OCI-LY3 (cell line): ENCODE data around the gene TMTC4.

ENCODE experiments used
- H2AFZ ChIP-seq: fragments of 200-600, 300-600 bp; shearing (Covaris generic); 2 replicates; pipeline ENCODE4 v1.6.0; 2014; ENCODE audit warnings: antibody characterized with exemption, low read depth, low read length
- H3K27ac ChIP-seq: fragments of 200-600, 300-600 bp; sonication (generic); 2 replicates; pipeline ENCODE4 v1.5.1; 2014; ENCODE audit warnings: mild to moderate bottlenecking, low read length, moderate library complexity, mixed read lengths
- H3K27me3 ChIP-seq: fragments of 200-600, 300-600 bp; sonication (generic); 2 replicates; pipeline ENCODE4 v1.6.1; 2014; ENCODE audit warnings: low read depth, low read length, mixed read lengths
- H3K36me3 ChIP-seq: fragments of 200-600, 300-600 bp; sonication (generic); replicated peaks from 2 replicates; pipeline ENCODE3; 2014; ENCODE audit warnings: low read depth, low read length, mixed read lengths
- H3K4me1 ChIP-seq: fragments of 300-600, 200-600 bp; sonication (generic); 2 replicates; pipeline ENCODE4 v1.6.1; 2014; ENCODE audit warnings: low read length, mixed read lengths
- H3K4me2 ChIP-seq: fragments of 200-600, 300-600 bp; sonication (generic); 2 replicates; pipeline ENCODE4 v1.6.1; 2014; ENCODE audit warnings: low read length, mixed read lengths
- H3K4me3 ChIP-seq: fragments of 300-600, 200-600 bp; sonication (generic); 2 replicates; pipeline ENCODE4 v1.5.1; 2014; ENCODE audit warnings: antibody characterized with exemption, mild to moderate bottlenecking, low read length, moderate library complexity
- H3K79me2 ChIP-seq: fragments of 300-600, 200-600 bp; shearing (Covaris generic); 2 replicates; pipeline ENCODE4 v1.6.1; 2014; ENCODE audit warnings: mild to moderate bottlenecking, low read length, mixed read lengths
- H3K9ac ChIP-seq: fragments of 300-600, 200-600 bp; shearing (Covaris generic); 2 replicates; pipeline ENCODE4 v1.6.0; 2014; ENCODE audit warnings: mild to moderate bottlenecking, low read length, moderate library complexity
- H3K9me3 ChIP-seq: fragments of 200-600, 300-600 bp; shearing (Covaris generic); 2 replicates; pipeline ENCODE4 v1.6.1; 2014; ENCODE audit warnings: low read length, mixed read lengths; ENCODE audit not compliant: insufficient read depth
- H4K20me1 ChIP-seq: fragments of 200-600, 300-600 bp; sonication (generic); 2 replicates; pipeline ENCODE4 v1.6.1; 2016; ENCODE audit warnings: low read length, mixed read lengths; ENCODE audit not compliant: insufficient read depth
- EZH2phosphoT487 ChIP-seq: fragments of 200-600 bp; shearing (Covaris generic); IDR thresholded peaks from 2 replicates; pipeline ENCODE4 v1.6.1; 2018; ENCODE audit warnings: antibody characterized with exemption, mixed run types, low read depth
- TF ChIP-seq, protein P1 (sequence below): fragments of 200-600, 300-600 bp; sonication (generic); IDR thresholded peaks from 2 replicates; pipeline ENCODE4 v1.5.1; 2014; ENCODE audit warnings: antibody characterized with exemption, low read length, low read depth

TMTC4 gene

DNA sequence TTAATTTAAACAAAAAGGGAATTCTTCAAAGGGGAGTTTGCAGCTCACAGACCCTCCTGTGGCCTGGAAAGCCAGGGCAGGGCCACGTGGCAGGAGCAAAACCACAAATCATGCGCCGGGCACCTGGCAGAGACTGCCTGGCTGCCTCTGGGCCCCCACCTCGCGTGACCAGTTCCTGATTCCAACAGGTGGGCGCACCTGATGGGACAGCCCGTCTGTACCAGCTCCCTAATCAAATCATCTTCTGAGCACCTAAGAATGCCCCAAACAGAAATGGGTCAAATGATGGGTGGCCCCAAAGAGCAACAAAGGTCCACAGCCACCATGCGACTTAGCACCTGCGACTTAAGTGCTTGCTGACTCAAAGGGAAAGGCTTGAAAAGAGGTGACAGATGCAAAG lies 9.2 kb downstream of the TMTC4 start:
- peaks cover 20% of the 10 kb centered on the region for H3K4me1 ChIP-seq
- peaks cover 4% of the 10 kb centered on the region for H3K79me2 ChIP-seq
- H3K4me2 ChIP-seq, result peak overlapping the region; percentile 18
- no peaks in the 10 kb centered on the region for H3K9me3 ChIP-seq
- no peaks in the 10 kb centered on the region for H4K20me1 ChIP-seq
- H3K4me3 ChIP-seq, result no peak overlapping the region
- TF ChIP-seq, protein P1, sequence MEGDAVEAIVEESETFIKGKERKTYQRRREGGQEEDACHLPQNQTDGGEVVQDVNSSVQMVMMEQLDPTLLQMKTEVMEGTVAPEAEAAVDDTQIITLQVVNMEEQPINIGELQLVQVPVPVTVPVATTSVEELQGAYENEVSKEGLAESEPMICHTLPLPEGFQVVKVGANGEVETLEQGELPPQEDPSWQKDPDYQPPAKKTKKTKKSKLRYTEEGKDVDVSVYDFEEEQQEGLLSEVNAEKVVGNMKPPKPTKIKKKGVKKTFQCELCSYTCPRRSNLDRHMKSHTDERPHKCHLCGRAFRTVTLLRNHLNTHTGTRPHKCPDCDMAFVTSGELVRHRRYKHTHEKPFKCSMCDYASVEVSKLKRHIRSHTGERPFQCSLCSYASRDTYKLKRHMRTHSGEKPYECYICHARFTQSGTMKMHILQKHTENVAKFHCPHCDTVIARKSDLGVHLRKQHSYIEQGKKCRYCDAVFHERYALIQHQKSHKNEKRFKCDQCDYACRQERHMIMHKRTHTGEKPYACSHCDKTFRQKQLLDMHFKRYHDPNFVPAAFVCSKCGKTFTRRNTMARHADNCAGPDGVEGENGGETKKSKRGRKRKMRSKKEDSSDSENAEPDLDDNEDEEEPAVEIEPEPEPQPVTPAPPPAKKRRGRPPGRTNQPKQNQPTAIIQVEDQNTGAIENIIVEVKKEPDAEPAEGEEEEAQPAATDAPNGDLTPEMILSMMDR, result no peak
- no peak for TF ChIP-seq EZH2phosphoT487
- H2AFZ ChIP-seq, result no peak overlapping the region
- H3K36me3 ChIP-seq, result peaks cover 89% of the 10 kb centered on the region
- peak overlapping the region; percentile 13 for H3K27ac ChIP-seq
- no peak overlapping the region for H3K9ac ChIP-seq
- H3K27me3 ChIP-seq, result no peaks in the 10 kb centered on the region

DNA sequence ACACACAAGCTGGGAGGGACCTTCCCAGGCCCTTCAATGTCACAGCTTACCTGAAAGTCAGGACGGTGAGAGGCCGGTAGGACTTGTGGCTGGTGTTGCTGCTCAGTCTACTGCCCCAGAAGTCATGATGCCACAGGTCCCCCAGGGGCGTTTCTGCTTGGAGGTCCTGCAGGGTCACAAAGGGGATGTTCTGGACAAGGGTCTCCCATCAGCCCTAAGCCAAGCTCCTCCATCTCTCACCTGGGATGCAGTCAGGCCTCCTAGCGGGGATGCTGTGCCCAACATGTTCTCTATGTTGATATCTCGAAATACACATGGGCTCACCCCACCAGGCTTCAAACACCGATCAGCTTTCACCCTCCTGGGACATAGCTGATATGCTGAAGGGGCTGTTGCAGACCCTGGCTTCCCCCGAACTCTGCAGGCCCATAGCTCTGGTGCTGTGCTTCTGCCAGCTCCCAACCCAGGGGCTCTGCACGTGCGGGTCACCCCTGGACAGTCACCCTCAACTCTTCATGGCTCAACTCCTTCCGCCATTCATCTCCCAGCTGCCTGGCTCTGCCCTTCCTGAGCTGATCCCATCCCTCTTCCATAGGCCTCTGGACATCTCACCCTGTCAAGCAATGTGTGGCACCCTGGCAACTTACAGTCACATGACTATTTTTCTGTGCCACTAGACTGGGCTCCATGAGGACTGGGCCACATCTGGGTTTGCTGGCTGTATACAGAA lies 10.3 kb downstream of the TMTC4 start:
- Histone ChIP-seq H3K27me3 (no peaks in the 10 kb centered on the region), H3K36me3 (peaks cover 88% of the 10 kb centered on the region), H3K4me2 (no peak overlapping the region)

DNA sequence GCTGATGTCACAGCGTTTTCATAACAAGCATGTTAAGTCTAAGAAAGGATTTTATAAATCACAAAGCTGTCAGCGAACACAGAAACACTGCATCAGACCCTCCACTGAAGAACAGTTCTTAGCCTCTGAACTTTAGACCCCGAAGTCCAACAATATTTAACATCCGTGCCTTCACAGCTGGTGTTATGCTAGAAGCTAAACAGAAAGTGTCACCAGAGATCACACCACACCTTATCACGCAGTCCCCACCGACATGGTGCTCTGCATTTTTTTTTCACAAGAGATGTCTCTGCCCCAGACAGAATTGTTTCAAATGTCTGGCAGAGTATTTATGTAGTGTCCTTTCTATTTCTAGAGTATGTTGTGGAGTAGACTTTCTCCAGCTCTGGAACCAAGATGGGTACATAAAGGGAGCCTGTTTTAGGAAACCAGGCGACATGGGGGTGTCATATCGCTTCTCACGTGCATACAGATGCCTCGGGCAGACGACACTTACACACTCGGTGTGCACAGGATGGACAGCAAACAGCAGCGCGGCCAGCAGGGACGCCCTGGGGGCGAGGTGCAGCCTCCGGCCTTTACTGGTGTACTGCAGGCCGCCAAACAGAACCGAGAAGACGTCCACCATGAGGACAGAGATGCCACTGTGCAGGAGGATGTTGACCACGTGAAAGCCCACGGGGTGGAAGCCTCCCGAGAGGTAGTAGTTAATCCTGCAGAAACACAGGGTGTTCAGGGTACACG lies 12.0 kb downstream of the TMTC4 start:
- H3K4me2 ChIP-seq, result no peak overlapping the region
- no peak for TF ChIP-seq EZH2phosphoT487
- TF ChIP-seq, protein P1, result no peak
- no peaks in the 10 kb centered on the region for H3K27me3 ChIP-seq
- no peaks in the 10 kb centered on the region for H3K9me3 ChIP-seq
- H3K36me3 ChIP-seq, result peaks cover 86% of the 10 kb centered on the region
- H4K20me1 ChIP-seq, result 0 out of 2 replicates have a peak, but pooled peaks cover 4% of the 10 kb centered on the region
- H2AFZ ChIP-seq, result no peak overlapping the region
- no peaks in the 10 kb centered on the region for H3K79me2 ChIP-seq
- H3K9ac ChIP-seq, result no peak overlapping the region
- peaks cover 30% of the 10 kb centered on the region for H3K4me1 ChIP-seq
- no peak overlapping the region for H3K4me3 ChIP-seq
- no peak overlapping the region for H3K27ac ChIP-seq

More for the DNA sequence above, 10.3 kb downstream of the TMTC4 start:
- no peak overlapping the region for H3K27ac ChIP-seq
- H4K20me1 ChIP-seq, result no peaks in the 10 kb centered on the region
- H3K4me1 ChIP-seq, result peaks cover 20% of the 10 kb centered on the region
- no peak for TF ChIP-seq EZH2phosphoT487
- TF ChIP-seq, protein P1, result no peak
- H3K79me2 ChIP-seq, result no peaks in the 10 kb centered on the region
- H2AFZ ChIP-seq, result no peak overlapping the region
- no peak overlapping the region for H3K4me3 ChIP-seq
- H3K9me3 ChIP-seq, result no peaks in the 10 kb centered on the region
- H3K9ac ChIP-seq, result no peak overlapping the region

DNA sequence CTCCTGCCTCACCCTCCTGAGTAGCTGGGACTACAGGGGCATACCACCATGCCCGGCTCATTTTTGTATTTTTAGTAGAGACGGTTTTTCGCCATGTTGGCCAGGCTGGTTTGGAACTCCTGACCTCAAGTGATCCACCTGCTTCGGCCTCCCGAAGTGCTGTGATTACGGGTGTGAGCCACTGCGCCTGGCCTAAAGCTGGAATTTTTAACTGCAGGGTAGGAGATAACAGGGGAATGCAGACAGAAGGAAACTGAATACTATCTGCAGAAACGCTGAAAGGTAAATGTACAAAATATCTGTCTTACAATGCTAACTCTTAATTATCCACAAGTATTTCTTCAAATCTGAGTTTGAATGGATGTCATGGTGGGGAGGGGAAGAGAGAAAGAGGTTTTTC lies 13.8 kb downstream of the TMTC4 start:
- Histone ChIP-seq H3K4me2 (no peak overlapping the region), H3K27me3 (no peaks in the 10 kb centered on the region), H3K9me3 (no peaks in the 10 kb centered on the region), H3K27ac (no peak overlapping the region), H4K20me1 (0 out of 2 replicates have a peak, but pooled peaks cover 4% of the 10 kb centered on the region), H3K36me3 (peaks cover 82% of the 10 kb centered on the region), H3K4me3 (no peak overlapping the region), H2AFZ (no peak overlapping the region), H3K9ac (no peak overlapping the region), H3K4me1 (peaks cover 18% of the 10 kb centered on the region), H3K79me2 (no peaks in the 10 kb centered on the region)
- TF ChIP-seq, protein P1, result no peak
- no peak for TF ChIP-seq EZH2phosphoT487
